Inferior parietal cortex (tissue), 1 donor: Measurements from ENCODE around the gene AP1AR.
"Not testable (repeated sequence)": the region's sequence is repeated elsewhere in the genome, so short reads cannot be mapped to it uniquely, and the experiment has no call there.

Experiments used
- DNase-seq: peaks from one replicate; pipeline ENCODE4 v3.0.0-alpha.2; 2016; ENCODE audit errors: extremely low spot score

Gene AP1AR

DNA sequence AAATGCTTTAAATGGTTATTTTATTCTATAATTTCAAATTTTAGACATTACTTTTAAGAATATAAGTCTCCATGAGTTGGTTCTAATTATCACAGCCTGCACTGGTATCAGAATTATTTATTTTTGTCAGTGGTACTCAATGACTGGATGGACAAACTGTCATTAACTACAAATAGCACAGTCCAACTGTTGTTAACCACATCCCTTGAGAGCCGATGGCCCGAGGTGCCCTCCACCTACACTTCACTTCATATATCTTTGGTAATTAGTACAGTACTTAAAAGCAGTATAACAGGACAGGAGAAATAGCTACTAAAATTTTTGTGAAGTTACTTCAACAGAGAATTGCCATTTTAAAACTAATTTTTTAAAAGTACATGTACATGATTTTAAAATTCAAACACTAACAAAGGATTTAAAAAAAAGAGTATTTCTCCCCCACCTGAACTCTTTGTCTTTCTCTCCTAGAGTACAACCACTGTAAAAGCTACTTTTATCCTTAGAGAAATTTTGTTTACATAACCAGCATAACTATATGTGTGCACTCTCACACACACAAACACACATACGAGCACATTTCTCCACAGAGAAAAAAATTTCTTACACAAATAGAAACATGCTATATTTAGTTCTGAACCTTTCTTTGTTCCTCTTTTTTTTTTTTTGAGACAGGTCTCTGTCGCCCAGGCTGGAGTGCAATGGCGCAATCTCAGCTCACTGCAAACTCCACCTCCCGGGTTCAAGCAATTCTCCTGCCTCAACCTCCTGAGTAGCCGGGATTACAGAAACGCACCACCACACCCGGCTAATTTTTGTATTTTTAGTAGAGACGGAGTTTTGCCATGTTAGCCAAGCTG is 47.7 kb downstream of the AP1AR start:
- DNase-seq: no peak

DNA sequence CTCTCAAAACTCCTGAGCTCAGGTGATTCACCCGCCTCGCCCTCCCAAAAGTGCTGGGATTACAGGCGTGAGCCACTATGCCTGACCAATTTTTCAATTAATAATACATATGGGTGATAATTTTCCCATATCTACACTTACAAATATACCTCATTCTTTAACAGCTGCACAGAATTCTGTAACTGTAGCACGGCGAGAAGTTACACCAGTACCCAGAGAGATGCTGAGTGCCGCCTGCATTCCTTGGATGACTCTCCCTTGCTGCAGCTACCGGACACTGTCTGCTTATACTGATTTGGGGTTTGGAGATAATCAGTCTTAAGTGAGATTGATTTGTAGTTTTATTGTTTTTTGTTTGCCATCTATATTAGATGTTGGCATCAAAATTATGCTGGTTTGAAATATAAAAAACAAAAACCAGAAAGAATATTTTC is 48.3 kb downstream of the AP1AR start:
- DNase-seq: no peak

DNA sequence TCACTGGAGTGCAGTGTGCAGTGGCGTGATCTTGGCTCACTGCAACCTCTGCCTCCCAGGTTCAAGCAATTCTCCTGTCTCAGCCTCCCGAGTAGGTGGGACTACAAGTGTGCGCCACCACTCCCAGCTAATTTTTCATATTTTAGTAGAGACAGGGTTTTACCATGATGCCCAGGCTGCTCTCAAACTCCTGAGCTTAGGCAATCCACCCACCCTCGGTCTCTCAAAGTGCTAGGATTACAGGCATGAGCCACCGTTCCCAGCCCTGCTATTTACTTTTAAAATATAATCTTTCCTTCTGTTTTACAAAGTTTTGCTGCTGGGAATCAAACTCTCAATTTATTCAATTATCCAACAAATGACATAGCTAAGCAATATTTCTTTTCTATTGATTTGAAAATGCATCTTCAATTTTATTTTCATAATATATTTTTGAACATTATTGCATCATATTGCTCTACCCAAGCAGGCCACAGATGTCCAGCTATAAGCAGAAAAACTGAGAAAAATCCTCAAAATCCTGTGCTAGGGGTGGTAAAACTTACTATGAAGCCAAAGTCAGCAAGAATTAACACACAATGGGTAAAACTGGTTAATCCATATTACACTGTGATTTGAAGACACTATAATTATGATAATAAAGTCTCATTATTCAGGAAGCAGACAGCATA is 48.9 kb downstream of the AP1AR start:
- no peak for DNase-seq

DNA sequence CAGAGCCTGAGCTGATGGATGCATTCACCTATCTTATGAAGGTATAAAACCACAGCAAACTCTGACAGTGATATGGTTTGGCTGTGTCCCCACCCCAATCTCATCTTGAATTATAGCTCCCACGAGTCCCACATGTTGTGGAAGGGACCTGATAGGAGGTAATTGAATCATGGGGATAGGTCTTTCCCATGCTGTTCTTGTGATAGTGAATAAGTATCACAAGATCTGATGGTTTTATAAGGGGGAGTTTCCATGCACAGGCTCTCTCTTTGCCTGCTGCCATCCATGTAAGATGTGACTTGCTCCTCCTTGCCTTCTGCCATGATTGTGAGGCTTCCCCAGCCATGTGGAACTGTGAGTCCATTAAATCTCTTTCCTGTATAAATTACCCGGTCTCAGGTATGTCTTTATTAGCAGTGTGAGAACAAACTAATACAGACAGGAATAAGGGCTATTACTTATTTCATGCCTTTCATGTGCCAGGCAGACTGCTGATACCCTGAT is 50.4 kb downstream of the AP1AR start:
- not testable (repeated sequence) for DNase-seq

DNA sequence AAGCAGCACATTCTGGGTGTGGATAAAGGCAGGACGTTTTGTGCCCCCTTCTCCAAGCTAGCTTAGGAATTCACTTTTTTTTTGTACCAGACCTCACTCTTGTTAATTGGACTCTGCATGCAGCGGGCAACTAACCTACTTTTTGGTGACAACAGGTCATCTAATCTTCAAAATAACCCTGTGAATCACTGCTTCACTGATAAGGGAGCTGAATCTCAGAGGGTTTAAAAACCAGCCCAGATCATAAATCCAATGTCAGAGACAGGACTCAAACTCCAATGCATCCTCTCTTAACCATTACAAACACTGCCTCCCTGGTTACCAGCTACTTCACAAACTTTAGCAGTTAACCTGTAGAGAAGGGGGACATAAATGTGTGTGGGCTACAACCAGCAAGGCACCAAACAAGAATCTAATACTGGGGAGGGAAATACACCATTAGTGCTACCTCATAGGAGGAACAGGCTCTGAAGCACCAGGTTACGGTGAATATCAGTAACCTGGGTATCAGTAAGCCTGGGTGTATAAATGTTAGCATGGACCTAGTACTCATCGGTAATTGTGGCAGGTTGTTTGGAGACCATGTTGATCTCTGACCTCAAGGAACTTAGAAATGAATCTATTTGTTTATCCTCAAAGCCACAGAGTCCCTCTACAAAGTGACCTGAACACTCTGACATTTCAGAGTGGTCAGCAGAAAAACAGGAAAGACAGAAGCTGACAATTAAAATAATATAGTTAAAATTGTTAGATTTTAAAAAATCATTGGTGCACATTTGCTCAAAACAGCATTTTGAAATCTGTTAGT is 51.5 kb downstream of the AP1AR start:
- no peak for DNase-seq

DNA sequence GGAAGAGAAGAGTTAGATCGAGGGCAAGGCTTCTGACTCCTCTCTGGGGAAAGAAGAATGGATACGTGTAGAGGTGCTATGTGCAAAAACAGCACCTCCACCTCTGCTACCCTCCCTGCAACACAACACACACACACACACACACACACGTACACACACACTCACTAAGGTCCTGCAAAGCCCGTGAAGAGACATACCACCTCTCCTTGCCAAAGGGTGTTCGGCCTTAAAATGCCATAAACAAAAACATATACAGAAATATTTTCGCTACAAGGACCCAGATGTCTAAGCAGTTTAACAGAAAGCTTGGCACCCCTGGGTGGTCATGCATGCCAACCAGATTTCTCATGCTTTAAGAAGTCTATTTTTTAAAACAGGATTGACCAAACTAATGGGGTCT is 52.6 kb downstream of the AP1AR start:
- no peak for DNase-seq

DNA sequence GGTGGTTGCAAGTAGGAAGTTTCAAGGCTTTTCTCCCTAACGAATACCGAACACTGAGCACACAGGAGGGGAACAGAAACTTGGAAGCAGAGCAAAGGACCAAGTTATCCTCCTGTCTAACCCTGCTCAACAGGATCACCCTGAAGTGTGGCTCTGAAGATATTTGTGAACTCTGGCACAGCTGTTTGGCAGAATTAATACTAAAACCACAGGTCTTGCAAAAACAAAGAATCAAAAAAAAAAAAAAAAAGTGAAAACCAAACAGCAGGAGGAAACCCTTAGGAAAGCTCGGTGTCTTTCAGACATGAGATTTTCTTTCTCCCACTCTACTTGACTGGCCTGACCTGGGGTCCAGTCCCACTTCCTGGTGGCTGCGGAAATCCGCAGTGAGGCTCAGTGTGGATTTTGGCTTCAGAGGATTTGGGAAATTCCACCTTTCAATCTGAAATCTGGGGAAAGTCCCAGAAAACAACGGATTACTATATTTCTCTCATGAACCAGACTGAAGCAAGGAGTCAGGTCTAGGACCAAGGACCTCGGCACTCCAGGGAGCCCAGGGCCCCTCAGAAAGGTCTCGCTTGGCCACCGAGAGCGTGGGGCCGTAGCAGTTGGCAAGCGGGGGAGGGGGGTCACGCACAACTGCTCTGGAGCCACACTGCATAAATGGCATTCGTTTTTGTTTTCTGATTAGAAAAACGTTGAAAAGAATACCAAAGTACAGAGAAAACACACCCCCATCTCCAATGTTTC is 53.2 kb downstream of the AP1AR start:
- no peak for DNase-seq

DNA sequence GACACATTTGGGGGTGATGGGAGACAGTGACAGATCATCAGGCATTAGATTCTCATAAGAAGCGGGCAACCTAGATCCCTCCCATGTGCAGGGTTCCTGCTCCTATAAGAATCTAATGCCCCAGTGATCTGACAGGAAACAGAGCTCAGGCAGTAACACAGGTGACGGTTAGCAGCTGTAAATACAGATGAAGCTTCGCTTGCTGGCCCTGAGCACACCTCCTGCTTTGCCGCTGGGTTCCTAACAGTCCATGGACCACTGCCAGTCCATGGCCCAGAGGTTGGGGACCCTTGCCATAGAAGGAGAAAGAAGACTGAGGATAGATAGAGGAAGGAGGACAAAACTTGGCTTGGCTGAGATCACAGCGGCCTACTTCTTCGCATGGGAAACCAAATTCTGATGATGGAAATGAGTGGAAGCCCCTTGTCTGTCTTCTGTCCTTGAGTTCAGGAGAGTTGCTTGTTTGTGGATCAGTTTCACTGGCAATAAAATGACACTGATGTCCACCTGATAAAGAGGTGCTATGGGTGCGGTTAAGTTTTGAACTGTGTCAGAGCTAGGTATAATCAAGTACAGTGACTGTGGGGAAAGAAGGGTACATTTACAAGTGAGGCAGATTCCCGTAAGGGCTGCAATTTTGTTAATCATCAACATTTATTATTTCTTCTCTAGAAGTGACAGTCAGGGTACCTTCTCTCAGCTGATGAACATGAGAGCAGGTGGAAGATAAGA is 55.8 kb downstream of the AP1AR start:
- no peak for DNase-seq

DNA sequence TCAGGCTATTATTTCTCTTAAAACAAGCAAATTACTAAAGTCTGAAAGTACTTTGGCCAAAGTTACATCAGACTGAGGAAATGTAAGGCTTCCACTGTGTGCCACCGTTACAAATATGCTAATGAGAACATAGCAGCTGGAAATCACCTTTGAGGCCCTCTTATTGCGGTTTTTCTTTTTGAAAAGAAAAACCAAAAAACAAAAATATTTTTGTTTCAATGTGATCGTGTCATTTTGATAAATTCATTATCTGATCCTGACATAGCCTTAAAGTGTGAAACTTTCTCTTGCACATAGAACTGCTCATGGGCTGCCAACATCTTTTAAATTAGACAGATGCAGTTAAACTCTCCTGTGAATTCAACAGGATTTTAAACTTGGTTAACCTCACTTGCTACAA is 56.9 kb downstream of the AP1AR start:
- DNase-seq: no peak

DNA sequence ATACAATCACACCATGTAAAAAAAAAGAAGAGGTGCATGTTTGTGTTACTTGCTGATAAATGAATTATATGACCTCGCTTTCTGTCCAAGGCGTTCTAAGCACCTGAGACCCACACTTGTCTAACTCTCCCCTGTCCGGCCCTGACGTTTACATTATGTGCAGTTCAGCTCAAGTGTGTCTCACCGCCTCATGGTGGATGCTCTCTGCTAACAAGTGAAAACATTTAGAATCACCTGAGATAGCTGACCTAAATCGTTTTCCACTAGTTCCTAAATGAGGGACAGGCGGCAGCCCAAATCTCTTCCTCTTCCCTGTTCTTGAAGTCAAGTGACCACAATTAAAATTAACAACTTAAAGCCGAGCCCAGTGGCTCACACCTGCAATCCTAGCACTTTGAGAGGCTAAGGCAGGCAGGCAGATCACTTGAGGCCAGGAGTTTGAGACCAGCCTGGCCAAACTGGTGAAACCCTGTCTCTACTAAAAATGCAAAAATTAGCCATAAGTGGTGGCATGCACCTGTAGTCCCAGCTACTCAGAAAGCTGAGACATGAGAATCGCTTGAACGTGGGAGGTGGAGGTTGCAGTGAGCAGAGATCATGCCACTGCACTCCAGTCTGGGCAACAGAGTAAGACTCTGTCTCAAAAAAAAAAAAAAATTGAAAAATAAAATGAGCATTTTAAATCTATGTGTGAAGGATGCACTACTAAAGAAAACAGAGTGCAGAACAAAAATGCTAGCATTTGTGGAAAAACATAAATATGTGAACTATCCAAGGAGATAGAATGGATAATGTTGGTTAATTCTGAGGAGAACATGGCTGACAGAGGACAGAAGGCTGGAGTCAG is 58.0 kb downstream of the AP1AR start:
- DNase-seq: no peak

DNA sequence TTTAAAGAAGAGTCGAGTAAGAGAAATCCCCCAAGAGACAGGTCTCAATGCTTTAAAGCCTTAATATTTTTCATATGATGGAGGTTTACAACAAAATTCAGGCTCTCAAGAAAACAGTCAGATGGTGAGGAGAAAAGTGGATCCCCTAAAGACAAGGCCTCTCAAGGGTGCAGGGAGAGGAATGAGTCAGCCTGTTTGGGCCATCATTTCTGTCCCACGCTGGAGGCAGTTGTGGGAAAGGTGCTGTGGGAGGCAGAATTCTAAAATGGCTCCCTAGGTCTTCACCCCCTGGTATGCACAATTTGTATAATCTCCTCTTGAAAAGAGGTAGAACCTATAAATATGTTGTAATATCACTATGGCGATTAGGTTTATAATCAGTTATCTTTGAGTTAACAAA is 58.8 kb downstream of the AP1AR start:
- DNase-seq: no peak

DNA sequence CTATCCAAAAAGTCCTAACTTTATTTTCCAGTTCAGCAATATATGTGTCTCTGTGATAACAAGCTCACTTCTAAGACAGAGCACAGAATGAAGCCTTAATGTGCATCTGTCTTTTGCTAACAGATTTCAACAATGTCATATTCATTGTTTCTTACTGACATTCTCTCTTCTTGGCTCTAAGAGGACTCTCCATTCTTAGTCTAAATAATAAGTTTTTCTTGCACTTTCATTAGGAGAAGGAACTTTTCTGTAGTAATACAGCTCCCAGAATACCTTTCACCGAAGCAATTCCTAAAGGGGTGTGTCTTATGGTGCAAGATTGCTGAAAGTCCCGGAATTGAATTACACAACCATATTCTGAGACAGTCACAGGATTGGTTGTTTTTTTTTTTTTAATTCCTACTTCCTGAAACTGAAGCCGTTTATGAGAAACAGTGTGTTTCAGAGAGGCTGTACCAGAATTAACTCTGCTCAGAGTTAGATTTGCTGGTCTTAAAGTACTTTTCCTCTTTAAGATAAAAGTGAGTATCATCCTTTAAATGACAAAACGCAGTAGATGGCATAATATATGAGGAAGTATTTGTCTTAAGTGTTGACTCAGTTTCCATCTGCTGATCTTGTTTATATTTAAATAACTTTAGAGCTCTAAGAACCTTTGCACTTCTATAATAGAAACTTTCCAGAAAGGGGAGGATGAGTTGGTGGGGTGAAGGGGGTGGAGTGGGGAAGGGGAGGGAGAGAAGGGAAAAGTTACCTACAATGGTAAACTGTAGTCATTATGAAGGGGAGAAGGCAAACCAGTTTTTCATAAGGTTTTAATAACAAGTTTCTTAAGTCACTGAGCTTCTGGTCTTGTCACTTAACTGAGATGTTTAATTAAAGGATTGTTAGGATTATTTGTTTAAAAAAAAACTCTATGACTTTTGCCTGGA is 65.6 kb downstream of the AP1AR start, which contains the start of gene ALPK1:
Gene ALPK1, plus strand, starts transcription at position 421 of the 932 bp plus-strand sequence.
- DNase-seq: no peak

DNA sequence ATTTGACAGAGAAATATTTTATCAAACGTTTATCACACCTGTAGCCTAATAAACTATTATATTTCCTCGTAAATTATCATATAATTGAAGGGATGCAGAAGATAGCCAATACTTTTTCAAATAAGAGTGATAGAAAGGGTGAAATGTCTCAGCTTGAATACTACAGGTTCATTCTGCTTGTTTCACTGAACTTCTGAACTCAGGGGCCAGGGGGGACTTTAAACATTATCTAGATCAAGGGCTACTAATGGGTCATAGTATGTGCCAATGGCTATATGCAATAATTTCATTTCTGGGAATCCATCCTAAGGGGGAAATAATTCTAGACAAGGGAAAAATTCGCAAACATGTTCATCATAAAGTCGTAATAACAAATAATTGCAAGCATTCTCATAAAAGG is 68.1 kb downstream of the AP1AR start:
- DNase-seq: no peak

DNA sequence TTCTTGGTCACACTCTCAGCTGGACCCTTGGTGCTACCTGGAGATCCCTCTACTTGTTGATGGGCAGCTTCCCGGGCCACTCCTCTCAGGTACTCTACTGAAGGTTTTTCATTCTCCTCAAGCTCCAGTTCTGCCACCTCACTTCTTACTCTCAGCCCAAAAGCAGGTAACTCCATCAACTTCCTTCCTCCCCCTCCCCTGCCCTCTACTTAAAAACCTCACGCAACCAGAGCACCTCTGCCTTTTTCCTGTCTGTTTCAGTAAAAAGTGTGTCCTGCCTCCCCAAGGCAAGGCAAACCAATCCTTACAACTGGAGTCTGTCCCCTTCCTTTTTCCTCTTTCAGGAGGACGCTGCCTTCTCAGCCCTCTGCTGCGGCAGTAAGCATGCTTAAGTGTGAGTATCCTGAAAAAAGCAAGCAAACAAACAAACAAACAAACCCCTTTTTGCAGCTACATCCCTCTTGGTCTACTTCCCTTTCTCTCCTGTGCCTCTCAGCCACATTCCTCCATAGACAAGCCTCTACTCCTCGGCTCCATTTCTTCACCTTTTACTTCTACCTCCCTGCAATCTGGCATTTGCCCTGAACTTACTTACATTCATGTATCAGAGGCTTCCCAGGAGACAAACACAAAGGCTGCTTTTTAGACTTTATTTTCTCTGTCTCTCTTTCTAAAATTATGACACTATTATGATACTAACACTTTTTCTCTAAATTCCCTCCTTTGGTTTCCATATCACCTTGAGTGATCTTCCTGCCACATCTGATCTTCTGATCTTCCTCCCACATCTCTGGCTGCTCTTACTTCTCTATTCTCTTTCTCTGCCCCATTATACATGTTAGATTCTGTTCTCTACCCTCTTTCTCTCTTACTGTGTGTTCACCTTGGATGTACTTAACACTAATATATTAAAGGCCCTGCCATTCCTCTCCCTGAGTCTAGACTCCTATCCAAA is 71.0 kb downstream of the AP1AR start:
- no peak for DNase-seq

DNA sequence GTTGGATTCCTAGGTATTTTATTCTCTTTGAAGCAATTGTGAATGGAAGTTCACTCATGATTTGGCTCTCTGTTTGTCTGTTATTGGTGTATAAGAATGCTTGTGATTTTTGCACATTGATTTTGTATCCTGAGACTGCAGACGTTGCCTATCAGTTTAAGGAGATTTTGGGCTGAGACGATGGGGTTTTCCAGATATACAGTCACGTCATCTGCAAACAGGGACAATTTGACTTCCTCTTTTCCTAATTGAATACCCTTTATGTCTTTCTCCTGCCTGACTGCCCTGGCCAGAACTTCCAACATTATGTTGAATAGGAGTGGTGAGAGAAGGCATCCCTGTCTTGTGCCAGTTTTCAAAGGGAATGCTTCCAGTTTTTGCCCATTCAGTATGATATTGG is 73.9 kb downstream of the AP1AR start:
- not testable (repeated sequence) for DNase-seq

DNA sequence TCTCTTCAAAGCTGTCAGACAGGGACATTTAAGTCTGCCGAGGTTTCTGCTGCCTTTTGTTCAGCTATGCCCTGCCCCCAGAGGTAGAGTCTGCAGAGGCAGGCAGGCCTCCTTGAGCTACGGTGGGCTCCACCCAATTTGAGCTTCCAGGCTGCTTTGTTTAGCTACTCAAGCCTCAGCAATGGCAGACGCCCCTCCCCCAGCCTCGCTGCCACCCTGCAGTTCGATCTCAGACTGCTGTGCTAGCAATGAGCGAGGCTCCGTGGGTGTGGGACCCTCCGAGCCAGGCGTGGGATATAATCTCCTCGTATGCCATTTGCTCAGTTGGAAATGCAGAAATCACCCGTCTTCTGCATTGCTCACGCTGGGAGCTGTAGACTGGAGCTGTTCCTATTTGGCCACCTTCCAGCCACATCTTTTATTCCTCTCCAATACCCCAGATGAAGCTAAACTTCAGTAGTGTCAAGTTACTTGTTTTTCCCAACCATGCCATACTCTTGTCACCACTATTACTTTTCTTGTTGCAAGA is 77.7 kb downstream of the AP1AR start:
- DNase-seq: not testable (repeated sequence)

DNA sequence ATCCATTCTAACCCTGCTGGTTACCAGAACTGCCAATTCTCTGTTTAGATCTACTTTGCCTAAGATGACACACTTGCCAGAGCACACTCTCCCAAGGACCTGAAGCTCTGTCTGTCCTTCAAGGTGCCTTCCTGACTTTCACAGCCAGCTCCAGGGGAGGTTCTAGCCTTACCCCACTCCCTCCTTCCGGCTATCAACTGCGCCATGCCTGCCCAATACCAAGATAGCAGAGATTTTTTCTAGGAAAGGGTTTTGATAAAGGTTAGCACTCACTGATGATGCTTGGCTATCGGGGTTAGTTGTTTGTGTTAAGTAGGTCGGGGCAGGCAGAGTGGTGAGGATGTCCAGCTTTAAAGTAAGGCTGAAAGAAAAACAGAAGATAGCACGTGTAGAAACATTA is 79.9 kb downstream of the AP1AR start:
- DNase-seq: no peak
